Adrenal gland (tissue), 5 donors: ENCODE results near the gene AGER.

Experiments
- CTCF ChIP-seq, 6 experiments: fragments of 450-650 bp in 4 of 6; fragments of 200-600 bp in 2 of 6; sonication (generic) in 1 of 6; IDR thresholded peaks; 1 replicate in 5 of 6; 2 replicates in 1 of 6; pipeline versions ENCODE4 v1.5.1 to v1.8.0; 2016 to 2021; ENCODE audit warnings: antibody characterized with exemption in 6 of 6, mild to moderate bottlenecking in 2 of 6, moderate library complexity in 1 of 6
- POLR2A ChIP-seq, 2 donors: fragments of 450-650 bp; IDR thresholded peaks; one replicate each; pipeline ENCODE4 v1.6.1; 2017; ENCODE audit warnings: antibody characterized with exemption in 2 of 2, mild to moderate bottlenecking in 2 of 2, moderate library complexity in 1 of 2
- donor health status: DM: no; HTN: no; CAD: no.

GRCh38 chr6:32179766-32180405, 4.2 kb downstream of the AGER start:
- no peak for TF ChIP-seq POLR2A (IDR thresholded peaks at IDR 0.05)
- TF ChIP-seq CTCF (IDR thresholded peaks at IDR 0.05), result no peak
